Lung (tissue), 12 donors: ENCODE measurements around the gene BRAP. TPM values are rescaled to one million over a fixed set of nuclear protein-coding genes. Genes with fewer than 3 reads are reported as not detected.
"Not testable (repeated sequence)": the region's sequence is repeated elsewhere in the genome, so short reads cannot be mapped to it uniquely, and the experiment has no call there.

Source experiments
- ATAC-seq: fragments of 200-7000 bp; cut with Tn5 transposase; one replicate; pipeline ENCODE4 v1.9.1; 2020; ENCODE audit warnings: moderate number of reproducible peaks; ENCODE audit not compliant: insufficient read depth, low FRiP score
- DNase-seq, 3 donors: peaks; one replicate each; pipeline ENCODE4 v3.0.0-alpha.2; 2013 to 2017
- H3K27ac ChIP-seq, 2 donors: one replicate each; pipeline ENCODE4 v1.5.1; 2013; ENCODE audit warnings: mild to moderate bottlenecking in 2 of 2, moderate library complexity in 2 of 2, control low read depth in 1 of 2, inconsistent platforms in 1 of 2, low read depth in 1 of 2, low read length in 1 of 2
- H3K27me3 ChIP-seq, 3 donors: one replicate each; pipeline ENCODE4 v1.5.1; 2013; ENCODE audit warnings: low read length in 2 of 3; ENCODE audit not compliant: control insufficient read depth in 3 of 3, insufficient read depth in 3 of 3
- H3K36me3 ChIP-seq, 4 donors: one replicate each; pipeline ENCODE4 v1.5.1; 2013; ENCODE audit warnings: low read length in 4 of 4, mild to moderate bottlenecking in 1 of 4, moderate library complexity in 1 of 4; ENCODE audit not compliant: control insufficient read depth in 4 of 4, insufficient read depth in 4 of 4
- H3K4me1 ChIP-seq, 5 donors: one replicate each; pipeline ENCODE4 v1.5.1; 2013; ENCODE audit warnings: low read length in 5 of 5, mild to moderate bottlenecking in 2 of 5, moderate library complexity in 1 of 5; ENCODE audit not compliant: control insufficient read depth in 5 of 5, insufficient read depth in 5 of 5
- H3K4me3 ChIP-seq: one replicate; pipeline ENCODE4 v1.5.1; 2013; ENCODE audit warnings: mild to moderate bottlenecking, control low read depth, moderate library complexity
- H3K9ac ChIP-seq, 2 donors: one replicate each; pipeline ENCODE4 v1.5.1; 2013; ENCODE audit warnings: low read length in 2 of 2, control low read depth in 1 of 2; ENCODE audit not compliant: insufficient read depth in 1 of 2
- H3K9me3 ChIP-seq, 4 donors: one replicate each; pipeline ENCODE4 v1.5.1; 2013; ENCODE audit warnings: low read length in 3 of 4, mild to moderate bottlenecking in 1 of 4, moderate library complexity in 1 of 4; ENCODE audit not compliant: control insufficient read depth in 4 of 4, insufficient read depth in 3 of 4
- CTCF ChIP-seq: IDR thresholded peaks from 2 replicates; pipeline ENCODE4 v1.5.1; 2012; ENCODE audit warnings: mild to moderate bottlenecking; ENCODE audit errors: control extremely low read depth, extremely low read depth
- WGBS, 2 donors: extraction: QIAGEN DNeasy Blood & Tissue Kit; methylation state at CpG; one replicate each; pipeline ENCODE4 v1.1.7; 2013; 5-methylcytosine and 5-hydroxymethylcytosine counted together
- polyA plus RNA-seq, 2 donors: library from polyadenylated mRNA; stranded (reverse); fragments of 200-250 nt; gene quantifications; one replicate each; pipeline ENCODE4 v1.2.1, GENCODE V29; 2013
- total RNA-seq, 2 donors: library from RNA; depleted of rRNA in 1 of 2; stranded (reverse); fragments of >200 nt in 1 of 2; gene quantifications; one replicate each; pipeline ENCODE4 v1.2.1, GENCODE V29; 2014 to 2021
- donor health status: control.
- donor health status: control.
- donor health status: Bipolar disorder and iron deficiency.
- donor health status: healthy.
- donor health status: DM: yes; HTN: yes; CAD: no.

The BRAP gene
- total and polyA plus RNA-seq, 4 donors, result 9.1 to 16.5 (median 12.2) TPM

GRCh38 chr12:111597831-111598636, 87.7 kb downstream of the BRAP start:
- Histone ChIP-seq H3K9me3 (no peaks in the 10 kb centered on the region), H3K4me1 (peaks cover 0 to 37% (median 5%) of the 10 kb centered on the region in 5 donors), H3K4me3 (peak overlapping the region; percentile 85)

GRCh38 chr12:111596985-111597830, 88.5 kb downstream of the BRAP start:
- Histone ChIP-seq H3K4me1 (peaks cover 0 to 37% (median 5%) of the 10 kb centered on the region in 5 donors), H3K27ac (peak overlapping the region; percentile 87 to 100), H3K9ac (peak overlapping the region; percentile 43 to 55), H3K27me3 (no peaks in the 10 kb centered on the region), H3K36me3 (no peaks in the 10 kb centered on the region), H3K9me3 (no peaks in the 10 kb centered on the region), H3K4me3 (peak overlapping the region; percentile 85)
- TF ChIP-seq CTCF, result no peak
- DNase-seq, result peak; percentile 58 to 73 (median 71)
- WGBS, 2 donors, result 1 to 3% methylated on average over 33 of the region's 33 CpGs
- ATAC-seq, result no peak

More at GRCh38 chr12:111597831-111598636, 87.7 kb downstream of the BRAP start:
- no peak for TF ChIP-seq CTCF
- DNase-seq, result peak; percentile 52 to 56 (median 54)
- Histone ChIP-seq H3K36me3 (no peaks in the 10 kb centered on the region), H3K9ac (peak overlapping the region; percentile 43 to 55), H3K27me3 (no peaks in the 10 kb centered on the region), H3K27ac (peak overlapping the region; percentile 87 to 100)
- WGBS, 2 donors, result 0 to 1% methylated on average over 59 to 67 of the region's 67 CpGs
- ATAC-seq, result peak; percentile 35

- not testable (repeated sequence) for H3K9ac ChIP-seq, H3K4me3 ChIP-seq, H3K27me3 ChIP-seq, DNase-seq, ATAC-seq, H3K27ac ChIP-seq, H3K36me3 ChIP-seq, H3K9me3 ChIP-seq
- H3K4me1 ChIP-seq, result peaks cover 0 to 35% (median 5%) of the 10 kb centered on the region in 5 donors
- 85 to 87% methylated on average over 15 of the region's 15 CpGs for WGBS, 2 donors
Observed at GRCh38 chr12:111595341-111595835, 90.4 kb downstream of the BRAP start.

Other genes starting within 250 kb of the BRAP start
- 100 to 1,000 TPM in 1 of 2 donors, 10 to 100 TPM in 1; 57.4 to 100 TPM for gene ATXN2, start 86.6 kb downstream of the BRAP start, total RNA-seq
- 10 to 100 TPM; 18.0 to 29.6 TPM for gene ATXN2, start 86.6 kb downstream of the BRAP start, polyA plus RNA-seq
- gene ACAD10, start 97 bp upstream of the BRAP start, total RNA-seq, result 10 to 100 TPM; 21.9 to 38.6 TPM
- gene ACAD10, start 97 bp upstream of the BRAP start, polyA plus RNA-seq, result 10 to 100 TPM; 10.1 to 13.0 TPM
- gene ALDH2, start 81.0 kb upstream of the BRAP start, total RNA-seq, result 100 to 1,000 TPM in 1 of 2 donors, 10 to 100 TPM in 1; 48.5 to 324 TPM
- gene ALDH2, start 81.0 kb upstream of the BRAP start, polyA plus RNA-seq, result 100 to 1,000 TPM; 157 to 158 TPM
- 10 to 100 TPM; 46.0 to 46.3 TPM for gene MAPKAPK5, start 156.3 kb upstream of the BRAP start, total RNA-seq
- 10 to 100 TPM; 15.4 to 28.4 TPM for gene MAPKAPK5, start 156.3 kb upstream of the BRAP start, polyA plus RNA-seq